HEK293 (cell line): ENCODE results near the gene TBCEL.

Source experiments
- CTCF ChIA-PET: fragments of 350-600 bp; formaldehyde crosslinking; extraction: SDS; loops from one replicate; lab custom pipeline; 2021; ENCODE audit warnings: antibody characterized with exemption; lab: Yijun Ruan, JAX
- POLR2A ChIA-PET: fragments of 300-600 bp; formaldehyde crosslinking; extraction: SDS; loops from one replicate; lab custom pipeline; 2020; ENCODE audit warnings: antibody characterized with exemption, inconsistent platforms; lab: Yijun Ruan, JAX
- H3K27ac ChIP-seq: fragments of 200-500 bp; sonication (Bioruptor generic); 2 replicates; pipeline ENCODE4 v1.5.1; 2014; ENCODE audit warnings: low read depth, low read length, control low read depth, inconsistent platforms; ENCODE audit errors: extremely low read depth
- H3K36me3 ChIP-seq, 2 experiments: fragments of 200-500 bp in 1 of 2; sonication (Bioruptor generic) in 1 of 2; 1 replicate in 1 of 2; 2 replicates in 1 of 2; pipeline ENCODE4 v1.5.1; 2014 to 2017; ENCODE audit warnings: inconsistent platforms in 2 of 2, low read length in 2 of 2; ENCODE audit not compliant: control insufficient read depth in 2 of 2, insufficient read depth in 1 of 2
- H3K4me1 ChIP-seq: fragments of 200-500 bp; sonication (Bioruptor generic); 2 replicates; pipeline ENCODE4 v1.5.1; 2014; ENCODE audit warnings: mild to moderate bottlenecking, low read length, inconsistent platforms; ENCODE audit not compliant: control insufficient read depth, insufficient read depth
- H3K4me3 ChIP-seq: 2 replicates; pipeline ENCODE4 v1.5.1; 2011; ENCODE audit warnings: low read depth, mild to moderate bottlenecking, control low read depth, low read length, moderate library complexity
- H3K9me3 ChIP-seq: fragments of 200-500 bp; sonication (Bioruptor generic); 2 replicates; pipeline ENCODE4 v1.5.1; 2014; ENCODE audit warnings: low read depth, low read length, inconsistent platforms; ENCODE audit not compliant: control insufficient read depth, insufficient read depth
- ATF2 ChIP-seq: fragments of 450-650 bp; formaldehyde crosslinking; IDR thresholded peaks from 2 replicates; pipeline ENCODE4 v1.5.1; 2016; ENCODE audit warnings: missing biosample characterization, missing genetic modification characterization, low read depth
- CTCF ChIP-seq: fragments of 450-650 bp; formaldehyde crosslinking; IDR thresholded peaks from 2 replicates; pipeline ENCODE4 v1.5.1; 2016; ENCODE audit warnings: missing biosample characterization, missing genetic modification characterization
- KLF1 ChIP-seq: fragments of 450-650 bp; formaldehyde crosslinking; IDR thresholded peaks from 2 replicates; pipeline ENCODE4 v1.5.1; 2016; ENCODE audit warnings: missing biosample characterization, missing genetic modification characterization
- SALL2 ChIP-seq: fragments of 450-650 bp; formaldehyde crosslinking; IDR thresholded peaks from 2 replicates; pipeline ENCODE4 v1.5.0; 2017; ENCODE audit warnings: missing biosample characterization, mild to moderate bottlenecking, missing genetic modification characterization, borderline replicate concordance
- SCRT1 ChIP-seq: fragments of 450-650 bp; formaldehyde crosslinking; IDR thresholded peaks from 2 replicates; pipeline ENCODE4 v1.5.1; 2016; ENCODE audit warnings: missing biosample characterization, missing genetic modification characterization, borderline replicate concordance
- SCRT2 ChIP-seq: fragments of 450-650 bp; formaldehyde crosslinking; IDR thresholded peaks from 2 replicates; pipeline ENCODE4 v1.5.1; 2016; ENCODE audit warnings: missing biosample characterization, missing genetic modification characterization
- SP7 ChIP-seq: fragments of 450-650 bp; formaldehyde crosslinking; IDR thresholded peaks from 2 replicates; pipeline ENCODE4 v1.5.1; 2016; ENCODE audit warnings: missing biosample characterization, missing genetic modification characterization
- ZBTB11 ChIP-seq: fragments of 450-650 bp; formaldehyde crosslinking; conservative IDR thresholded peaks from 2 replicates; pipeline ENCODE4 v1.5.1; 2016; ENCODE audit warnings: low read depth, missing biosample characterization, missing genetic modification characterization
- ZNF112 ChIP-seq: fragments of 450-650 bp; formaldehyde crosslinking; IDR thresholded peaks from 2 replicates; pipeline ENCODE4 v1.5.0; 2017; ENCODE audit warnings: missing biosample characterization, missing genetic modification characterization
- ZNF155 ChIP-seq: fragments of 450-650 bp; formaldehyde crosslinking; IDR thresholded peaks from 2 replicates; pipeline ENCODE4 v1.5.1; 2016; ENCODE audit warnings: missing biosample characterization, missing genetic modification characterization
- ZNF174 ChIP-seq: fragments of 450-650 bp; formaldehyde crosslinking; IDR thresholded peaks from 2 replicates; pipeline ENCODE4 v1.5.0; 2017; ENCODE audit warnings: missing biosample characterization, mild to moderate bottlenecking, missing genetic modification characterization
- ZNF202 ChIP-seq: fragments of 450-650 bp; formaldehyde crosslinking; IDR thresholded peaks from 2 replicates; pipeline ENCODE4 v1.5.1; 2016; ENCODE audit warnings: missing biosample characterization, missing genetic modification characterization, borderline replicate concordance
- ZNF214 ChIP-seq: fragments of 450-650 bp; formaldehyde crosslinking; IDR thresholded peaks from 2 replicates; pipeline ENCODE4 v1.5.1; 2017; ENCODE audit warnings: missing biosample characterization, mild to moderate bottlenecking, missing genetic modification characterization, borderline replicate concordance
- ZNF248 ChIP-seq: fragments of 450-650 bp; formaldehyde crosslinking; IDR thresholded peaks from 2 replicates; pipeline ENCODE4 v1.5.1; 2017; ENCODE audit warnings: missing biosample characterization, missing genetic modification characterization
- ZNF416 ChIP-seq: fragments of 450-650 bp; formaldehyde crosslinking; IDR thresholded peaks from 2 replicates; pipeline ENCODE4 v1.5.1; 2016; ENCODE audit warnings: missing biosample characterization, missing genetic modification characterization
- ZNF423 ChIP-seq: fragments of 450-650 bp; formaldehyde crosslinking; IDR thresholded peaks from 2 replicates; pipeline ENCODE4 v1.5.1; 2016; ENCODE audit warnings: missing biosample characterization, missing genetic modification characterization
- ZNF473 ChIP-seq: fragments of 450-650 bp; formaldehyde crosslinking; IDR thresholded peaks from 2 replicates; pipeline ENCODE4 v1.5.1; 2017; ENCODE audit warnings: missing biosample characterization, missing genetic modification characterization
- ZNF623 ChIP-seq: fragments of 450-650 bp; formaldehyde crosslinking; IDR thresholded peaks from 2 replicates; pipeline ENCODE4 v1.5.1; 2016; ENCODE audit warnings: missing biosample characterization, missing genetic modification characterization
- ZNF660 ChIP-seq: fragments of 450-650 bp; IDR thresholded peaks from 2 replicates; pipeline ENCODE4 v1.5.1; 2018; ENCODE audit warnings: missing biosample characterization, mild to moderate bottlenecking, missing genetic modification characterization
- ZNF843 ChIP-seq: fragments of 450-650 bp; formaldehyde crosslinking; IDR thresholded peaks from 2 replicates; pipeline ENCODE4 v1.5.1; 2016; ENCODE audit warnings: missing biosample characterization, missing genetic modification characterization
- ZSCAN23 ChIP-seq: fragments of 450-650 bp; formaldehyde crosslinking; IDR thresholded peaks from 2 replicates; pipeline ENCODE4 v1.5.1; 2016; ENCODE audit warnings: missing biosample characterization, missing genetic modification characterization
- ZSCAN4 ChIP-seq: fragments of 450-650 bp; formaldehyde crosslinking; IDR thresholded peaks from 2 replicates; pipeline ENCODE4 v1.5.1; 2017; ENCODE audit warnings: missing biosample characterization, missing genetic modification characterization
- ZXDB ChIP-seq: fragments of 450-650 bp; formaldehyde crosslinking; IDR thresholded peaks from 2 replicates; pipeline ENCODE4 v1.5.1; 2016; ENCODE audit warnings: missing biosample characterization, missing genetic modification characterization
- TF ChIP-seq, protein P1 (sequence below): fragments of 450-650 bp; formaldehyde crosslinking; IDR thresholded peaks from 2 replicates; pipeline ENCODE4 v1.5.1; 2016; ENCODE audit warnings: missing biosample characterization, missing genetic modification characterization

Gene TBCEL

DNA sequence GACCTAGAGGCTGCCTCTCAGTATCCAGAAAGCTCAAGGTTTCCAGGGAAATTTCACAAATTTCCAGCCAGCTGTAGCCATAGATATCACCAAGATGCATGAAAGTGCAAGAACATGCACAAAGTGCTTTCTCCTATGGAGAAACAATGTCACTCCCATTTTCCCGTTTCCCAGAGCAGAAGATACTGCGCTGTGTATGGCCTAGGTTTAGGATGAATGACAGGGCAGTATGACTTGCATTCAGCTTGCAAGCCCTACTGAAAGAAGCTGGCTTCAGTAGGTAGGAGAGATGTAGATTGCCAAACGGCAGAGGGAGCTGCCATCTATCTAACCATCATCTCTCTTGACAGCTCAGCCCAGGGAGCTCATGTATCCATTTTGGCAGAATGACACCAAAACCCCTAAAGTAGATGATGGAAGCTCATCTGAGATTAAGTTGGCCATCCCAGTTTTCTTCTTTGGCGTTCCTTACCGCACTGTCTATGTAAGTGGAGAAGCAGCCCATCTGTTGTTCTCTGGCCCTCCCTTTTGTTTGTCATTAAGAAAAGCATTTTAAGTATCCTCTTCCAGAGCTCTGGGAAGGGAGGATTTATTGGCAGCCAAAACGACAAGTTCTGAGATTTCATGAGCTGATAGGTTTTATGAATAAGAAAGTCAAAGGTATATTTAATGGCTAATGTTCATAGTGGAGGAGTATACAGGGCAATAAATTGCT, 81.7 kb downstream of the TBCEL start:
- no peak overlapping the region for H3K4me3 ChIP-seq
- TF ChIP-seq KLF1 (tag by site-specific recombination): no peak
- TF ChIP-seq ZNF174 (tag by site-specific recombination): no peak
- no peak for TF ChIP-seq ZNF214
- TF ChIP-seq, protein P1, sequence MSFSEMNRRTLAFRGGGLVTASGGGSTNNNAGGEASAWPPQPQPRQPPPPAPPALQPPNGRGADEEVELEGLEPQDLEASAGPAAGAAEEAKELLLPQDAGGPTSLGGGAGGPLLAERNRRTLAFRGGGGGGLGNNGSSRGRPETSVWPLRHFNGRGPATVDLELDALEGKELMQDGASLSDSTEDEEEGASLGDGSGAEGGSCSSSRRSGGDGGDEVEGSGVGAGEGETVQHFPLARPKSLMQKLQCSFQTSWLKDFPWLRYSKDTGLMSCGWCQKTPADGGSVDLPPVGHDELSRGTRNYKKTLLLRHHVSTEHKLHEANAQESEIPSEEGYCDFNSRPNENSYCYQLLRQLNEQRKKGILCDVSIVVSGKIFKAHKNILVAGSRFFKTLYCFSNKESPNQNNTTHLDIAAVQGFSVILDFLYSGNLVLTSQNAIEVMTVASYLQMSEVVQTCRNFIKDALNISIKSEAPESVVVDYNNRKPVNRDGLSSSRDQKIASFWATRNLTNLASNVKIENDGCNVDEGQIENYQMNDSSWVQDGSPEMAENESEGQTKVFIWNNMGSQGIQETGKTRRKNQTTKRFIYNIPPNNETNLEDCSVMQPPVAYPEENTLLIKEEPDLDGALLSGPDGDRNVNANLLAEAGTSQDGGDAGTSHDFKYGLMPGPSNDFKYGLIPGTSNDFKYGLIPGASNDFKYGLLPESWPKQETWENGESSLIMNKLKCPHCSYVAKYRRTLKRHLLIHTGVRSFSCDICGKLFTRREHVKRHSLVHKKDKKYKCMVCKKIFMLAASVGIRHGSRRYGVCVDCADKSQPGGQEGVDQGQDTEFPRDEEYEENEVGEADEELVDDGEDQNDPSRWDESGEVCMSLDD (tag by site-specific recombination): no peak
- no peak for TF ChIP-seq ZNF155 (tag by site-specific recombination)
- no peak for TF ChIP-seq SCRT2 (tag by site-specific recombination)
- TF ChIP-seq SALL2 (tag by site-specific recombination): no peak
- TF ChIP-seq ATF2 (tag by site-specific recombination): no peak
- no peak for TF ChIP-seq ZNF473 (tag by site-specific recombination)
- no peak for TF ChIP-seq CTCF
- TF ChIP-seq ZBTB11 (tag by site-specific recombination): no peak
- TF ChIP-seq ZNF202 (tag by site-specific recombination): no peak
- no peak for TF ChIP-seq ZNF660 (tag by site-specific recombination)
- no peak for TF ChIP-seq SP7 (tag by site-specific recombination)
- TF ChIP-seq, all 188 proteins: peak for 0
- Histone ChIP-seq H3K36me3 (no peaks in the 10 kb centered on the region), H3K27ac (no peak overlapping the region), H3K9me3 (no peaks in the 10 kb centered on the region), H3K4me1 (no peaks in the 10 kb centered on the region)
- ChIA-PET POLR2A (no interaction called here), CTCF (interaction anchor here (1.0 to 1.8 kb wide), 3 partner anchors 24 to 176 kb away, joined by 3 to 4 read pairs (median 4); no protein-coding TSS in a partner anchor)

DNA sequence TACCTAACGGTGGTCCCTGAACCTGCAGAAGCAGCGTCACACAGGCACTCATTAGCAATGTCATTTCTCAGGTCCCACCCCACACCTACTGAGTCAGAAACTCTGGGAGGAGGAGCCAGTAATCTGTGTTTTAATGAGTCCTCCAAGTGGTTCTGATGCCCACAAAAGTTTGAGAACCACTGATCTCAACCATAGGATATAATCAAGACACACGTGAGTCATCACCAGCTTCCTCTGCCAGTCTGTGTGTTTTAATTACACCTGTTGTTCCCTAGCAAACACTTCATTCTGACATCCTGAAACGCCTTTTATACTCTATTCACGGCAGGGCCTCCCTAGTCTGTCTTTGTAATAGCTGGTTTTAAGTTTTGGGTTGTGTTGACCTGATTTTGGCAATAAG, 82.9 kb downstream of the TBCEL start:
- Histone ChIP-seq H3K9me3 (no peaks in the 10 kb centered on the region), H3K4me1 (no peaks in the 10 kb centered on the region), H3K36me3 (no peaks in the 10 kb centered on the region), H3K4me3 (no peak overlapping the region), H3K27ac (no peak overlapping the region)
- ChIA-PET POLR2A (no interaction called here), CTCF (interaction anchor here (1.8 kb wide), 1 partner anchor 177 kb away, joined by 4 read pairs; no protein-coding TSS in a partner anchor)
- no peak for TF ChIP-seq ZNF112 (tag by site-specific recombination)
- TF ChIP-seq ZSCAN4 (tag by site-specific recombination): no peak
- TF ChIP-seq ZSCAN23: no peak
- TF ChIP-seq SCRT2 (tag by site-specific recombination): peak; percentile 89
- peak; percentile 39; the same call in 1 of the 2 replicates for TF ChIP-seq SCRT1 (tag by site-specific recombination)
- peak; percentile 97 for TF ChIP-seq SP7 (tag by site-specific recombination)
- no peak for TF ChIP-seq ZNF248 (tag by site-specific recombination)
- TF ChIP-seq ZNF843 (tag by site-specific recombination): no peak
- no peak for TF ChIP-seq ZNF423
- TF ChIP-seq ZNF623 (tag by site-specific recombination): no peak
- TF ChIP-seq ZXDB (tag by site-specific recombination): no peak
- TF ChIP-seq ZNF416 (tag by site-specific recombination): no peak
